Endodermal cell (in vitro differentiated cells): ENCODE data around the gene TMEM143. TPM values are rescaled to one million over a fixed set of nuclear protein-coding genes. Genes with fewer than 3 reads are reported as not detected.

ENCODE experiments used
- DNase-seq: peaks from one replicate; pipeline ENCODE4 v3.0.0-alpha.2; 2017
- H3K27ac ChIP-seq: 2 replicates; pipeline ENCODE4 v1.5.1; 2013; ENCODE audit warnings: mild to moderate bottlenecking, low read depth, low read length, moderate library complexity
- H3K27me3 ChIP-seq: 2 replicates; pipeline ENCODE4 v1.6.1; 2013; ENCODE audit warnings: mild to moderate bottlenecking, low read length, moderate library complexity; ENCODE audit not compliant: insufficient read depth, control insufficient read depth, poor library complexity, severe bottlenecking
- H3K36me3 ChIP-seq: 2 replicates; pipeline ENCODE4 v1.7.0; 2013; ENCODE audit warnings: mild to moderate bottlenecking, low read length, moderate library complexity; ENCODE audit not compliant: control insufficient read depth, insufficient read depth
- H3K4me1 ChIP-seq: one replicate; pipeline ENCODE4 v1.7.0; 2013; ENCODE audit warnings: low read length; ENCODE audit not compliant: control insufficient read depth, insufficient read depth
- H3K4me3 ChIP-seq: 2 replicates; pipeline ENCODE4 v1.5.1; 2013; ENCODE audit warnings: mild to moderate bottlenecking, low read length, moderate library complexity
- H3K9ac ChIP-seq: 2 replicates; pipeline ENCODE4 v1.6.1; 2013; ENCODE audit warnings: mild to moderate bottlenecking, low read length, moderate library complexity; ENCODE audit not compliant: poor library complexity, severe bottlenecking; ENCODE audit errors: extremely low read depth
- H3K9me3 ChIP-seq: 2 replicates; pipeline ENCODE4 v1.6.1; 2013; ENCODE audit warnings: mild to moderate bottlenecking, low read length, moderate library complexity; ENCODE audit not compliant: control insufficient read depth
- H3K27ac Mint-ChIP-seq: 2 replicates; pipeline ENCODE4 v1.8.0; 2020; ENCODE audit warnings: mixed read lengths
- H3K27me3 Mint-ChIP-seq: 2 replicates; pipeline ENCODE4 v1.8.0; 2021; ENCODE audit warnings: mild to moderate bottlenecking, mixed read lengths; ENCODE audit not compliant: insufficient read depth
- H3K36me3 Mint-ChIP-seq: 2 replicates; pipeline ENCODE4 v1.8.0; 2020; ENCODE audit warnings: low read depth, mixed read lengths
- H3K4me1 Mint-ChIP-seq: 2 replicates; pipeline ENCODE4 v1.8.0; 2020; ENCODE audit warnings: mixed read lengths
- H3K4me3 Mint-ChIP-seq: 2 replicates; pipeline ENCODE4 v1.8.0; 2020; ENCODE audit warnings: mild to moderate bottlenecking, moderate library complexity, mixed read lengths
- H3K9me3 Mint-ChIP-seq: 2 replicates; pipeline ENCODE4 v1.8.0; 2020; ENCODE audit warnings: mild to moderate bottlenecking, mixed read lengths
- CTCF ChIP-seq: fragments of 200-600 bp; sonication (generic); conservative IDR thresholded peaks from 2 replicates; pipeline ENCODE4 v1.5.0; 2021; ENCODE audit warnings: antibody characterized with exemption, mild to moderate bottlenecking
- WGBS, 2 experiments: methylation state at CpG; one replicate each; pipeline versions ENCODE4 v1.1.5 to v1.1.7; 2013; ENCODE audit warnings: missing lambda C conversion rate in 2 of 2, mixed read lengths in 1 of 2; ENCODE audit not compliant: insufficient coverage in 1 of 2, insufficient read length in 1 of 2; 5-methylcytosine and 5-hydroxymethylcytosine counted together
- total RNA-seq, 2 donors: library from RNA; stranded (reverse); fragmentation: NEBNext Ultra II Directional in 1 of 2; extraction: Animal tissue kit (Norgen Biotek cat#: 25700) in 1 of 2; gene quantifications; 2 replicates in 1 of 2; 3 replicates in 1 of 2; pipeline ENCODE4 v1.2.1, GENCODE V29; 2021

The TMEM143 gene
- total RNA-seq, 2 donors from 2014 or later, result 13.9 to 19.1 TPM

- H3K4me3 ChIP-seq, result no peak overlapping the region
- Mint-ChIP-seq H3K27me3 (peaks cover 2% of the 10 kb centered on the region), H3K4me1 (no peaks in the 10 kb centered on the region), H3K36me3 (peaks cover 2% of the 10 kb centered on the region), H3K9me3 (no peaks in the 10 kb centered on the region), H3K27ac (no peak overlapping the region), H3K4me3 (no peak overlapping the region)
- H3K4me1 ChIP-seq, result no peaks in the 10 kb centered on the region
- DNase-seq, result no peak
- no peaks in the 10 kb centered on the region for H3K27me3 ChIP-seq
- whole genome bisulfite sequencing, 2 experiments, result 88 to 96% methylated on average over 1 to 2 of the region's 3 CpGs
- H3K36me3 ChIP-seq, result no peaks in the 10 kb centered on the region
- no peak overlapping the region for H3K9ac ChIP-seq
- no peak overlapping the region for H3K27ac ChIP-seq
- no peaks in the 10 kb centered on the region for H3K9me3 ChIP-seq
- no peak for TF ChIP-seq CTCF
Observed at GRCh38 chr19:48361912-48362311, 1.8 kb downstream of the TMEM143 start.

GRCh38 chr19:48359123-48359522, 4.6 kb downstream of the TMEM143 start:
- no peak overlapping the region for H3K9ac ChIP-seq
- no peak overlapping the region for H3K27ac ChIP-seq
- no peaks in the 10 kb centered on the region for H3K9me3 ChIP-seq
- DNase-seq, result no peak
- H3K27ac Mint-ChIP-seq, result no peak overlapping the region
- H3K27me3 Mint-ChIP-seq, result no peaks in the 10 kb centered on the region
- H3K36me3 ChIP-seq, result no peaks in the 10 kb centered on the region
- peaks cover 3% of the 10 kb centered on the region for H3K36me3 Mint-ChIP-seq
- H3K4me3 ChIP-seq, result no peak overlapping the region
- H3K4me1 ChIP-seq, result no peaks in the 10 kb centered on the region
- peaks cover 5% of the 10 kb centered on the region for H3K4me1 Mint-ChIP-seq
- no peaks in the 10 kb centered on the region for H3K9me3 Mint-ChIP-seq
- 93 to 100% methylated on average over 2 to 5 of the region's 5 CpGs for WGBS, 2 experiments
- H3K4me3 Mint-ChIP-seq, result no peak overlapping the region
- no peak for TF ChIP-seq CTCF
- H3K27me3 ChIP-seq, result no peaks in the 10 kb centered on the region

- Mint-ChIP-seq H3K9me3 (no peaks in the 10 kb centered on the region), H3K4me1 (peaks cover 5% of the 10 kb centered on the region), H3K27ac (peak overlapping the region; percentile 74), H3K27me3 (no peaks in the 10 kb centered on the region), H3K36me3 (peaks cover 3% of the 10 kb centered on the region), H3K4me3 (no peak overlapping the region)
- no peak overlapping the region for H3K4me3 ChIP-seq
- WGBS, 2 experiments, result 63 to 87% methylated on average over 10 to 12 of the region's 12 CpGs
- no peaks in the 10 kb centered on the region for H3K4me1 ChIP-seq
- H3K9ac ChIP-seq, result no peak overlapping the region
- H3K27ac ChIP-seq, result peak overlapping the region; percentile 33
- H3K27me3 ChIP-seq, result no peaks in the 10 kb centered on the region
- DNase-seq, result no peak
- TF ChIP-seq CTCF, result no peak
- no peaks in the 10 kb centered on the region for H3K9me3 ChIP-seq
- H3K36me3 ChIP-seq, result no peaks in the 10 kb centered on the region
Observed at GRCh38 chr19:48355365-48355954, 8.3 kb downstream of the TMEM143 start.
